Iris pigment epithelial cell (primary cell): ENCODE data around the gene SNIP1.
"Not testable (repeated sequence)": the region's sequence is repeated elsewhere in the genome, so short reads cannot be mapped to it uniquely, and the experiment has no call there.

Experiments
- DNase-seq: peaks from one replicate; pipeline ENCODE4 v3.0.0-alpha.2; 2011; ENCODE audit warnings: low read depth

SNIP1 gene

GRCh38 chr1:37559080-37559479 lies 5.0 kb upstream of the SNIP1 start:
- DNase-seq: no peak

DNA sequence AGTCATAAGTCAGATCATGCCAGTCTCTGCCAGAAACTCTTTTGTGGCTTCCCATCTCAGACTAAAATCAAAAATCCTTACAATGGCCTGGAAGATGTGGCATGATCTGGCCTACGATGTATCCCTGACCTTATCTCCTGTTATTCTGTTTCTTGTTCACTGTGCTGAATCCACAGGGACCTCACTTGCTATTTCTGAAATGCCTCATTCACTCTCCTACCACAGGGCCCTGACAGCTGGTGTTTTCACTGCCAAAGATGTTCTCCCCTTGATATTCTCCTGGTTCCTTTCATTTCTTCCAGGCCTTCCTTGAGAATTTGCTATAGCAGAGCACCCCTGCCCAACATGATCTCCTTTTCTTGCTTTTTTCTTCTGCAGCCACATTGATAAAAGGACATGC lies 4.3 kb upstream of the SNIP1 start:
- no peak for DNase-seq

GRCh38 chr1:37557402-37557801 lies 3.3 kb upstream of the SNIP1 start:
- DNase-seq: no peak

- DNase-seq: peak; percentile 94
These were observed 2.7 kb upstream of the SNIP1 start, which contains the start of gene DNALI1 for GRCh38 chr1:37556712-37557196. Gene DNALI1 (plus strand): TSS chr1:37556940. CDS start chr1:37556995, 55 bp downstream.

DNA sequence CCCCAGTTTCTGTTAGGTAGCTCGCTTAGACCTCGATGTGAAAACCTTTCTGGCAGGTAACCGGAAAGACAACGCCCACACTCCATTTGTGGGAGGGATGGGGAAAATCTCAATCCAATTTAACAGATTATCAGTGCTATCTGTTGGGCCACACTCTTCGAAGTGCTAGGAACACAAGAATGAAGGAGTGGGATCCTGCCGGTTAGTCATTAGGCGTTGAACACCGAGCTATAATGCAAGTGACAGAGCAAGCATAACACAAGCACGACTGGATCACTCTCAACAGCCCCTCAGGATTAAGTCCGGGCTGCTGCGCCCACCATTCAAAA lies 531 bp downstream of the SNIP1 start:
- DNase-seq: no peak

- DNase-seq: peak; percentile 45
These were observed 4.8 kb downstream of the SNIP1 start for GRCh38 chr1:37549341-37549740.

DNA sequence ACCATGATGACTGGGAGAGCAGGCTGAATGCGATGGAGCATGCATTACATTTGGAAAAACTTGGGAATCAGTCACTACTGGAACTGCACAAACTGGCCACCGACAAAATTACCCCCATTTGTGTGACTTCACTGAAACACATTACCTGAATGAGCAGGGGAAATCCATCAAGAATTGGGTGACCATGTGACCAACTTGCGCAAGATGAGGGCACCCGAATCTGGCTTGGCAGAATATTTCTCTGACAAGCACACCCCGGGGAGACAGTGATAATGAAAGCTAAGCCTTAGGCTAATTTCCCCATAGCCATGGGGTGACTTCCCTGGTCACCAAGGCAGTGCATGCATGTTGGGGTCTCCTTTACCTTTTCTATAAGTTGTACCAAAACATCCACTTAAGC lies 9.1 kb downstream of the SNIP1 start:
- DNase-seq: no peak

GRCh38 chr1:37544530-37544929 lies 9.6 kb downstream of the SNIP1 start:
- DNase-seq: no peak

- no peak for DNase-seq
These were observed 13.9 kb downstream of the SNIP1 start for GRCh38 chr1:37540036-37540785.

GRCh38 chr1:37539154-37539553 lies 14.9 kb downstream of the SNIP1 start:
- DNase-seq: not testable (repeated sequence)

DNA sequence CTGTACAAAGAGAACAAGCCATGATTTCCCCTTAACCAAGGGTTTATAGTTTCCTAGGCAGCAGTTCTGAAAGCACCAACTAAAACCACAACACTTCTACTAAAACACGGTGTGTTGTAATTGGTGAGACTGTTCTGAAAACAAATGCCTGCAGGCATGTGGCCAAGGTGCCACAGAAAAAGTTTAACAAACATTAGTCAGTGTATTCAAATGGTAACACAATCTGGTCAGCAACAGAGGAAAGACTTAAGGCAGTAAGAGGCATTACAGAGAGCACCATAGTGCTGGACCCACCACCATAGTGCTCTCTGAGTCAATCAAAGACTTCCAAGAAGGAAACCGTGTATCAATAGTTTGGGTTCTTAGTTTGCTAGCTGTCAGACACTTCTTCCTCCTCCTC lies 16.7 kb downstream of the SNIP1 start:
- DNase-seq: peak; percentile 95

DNA sequence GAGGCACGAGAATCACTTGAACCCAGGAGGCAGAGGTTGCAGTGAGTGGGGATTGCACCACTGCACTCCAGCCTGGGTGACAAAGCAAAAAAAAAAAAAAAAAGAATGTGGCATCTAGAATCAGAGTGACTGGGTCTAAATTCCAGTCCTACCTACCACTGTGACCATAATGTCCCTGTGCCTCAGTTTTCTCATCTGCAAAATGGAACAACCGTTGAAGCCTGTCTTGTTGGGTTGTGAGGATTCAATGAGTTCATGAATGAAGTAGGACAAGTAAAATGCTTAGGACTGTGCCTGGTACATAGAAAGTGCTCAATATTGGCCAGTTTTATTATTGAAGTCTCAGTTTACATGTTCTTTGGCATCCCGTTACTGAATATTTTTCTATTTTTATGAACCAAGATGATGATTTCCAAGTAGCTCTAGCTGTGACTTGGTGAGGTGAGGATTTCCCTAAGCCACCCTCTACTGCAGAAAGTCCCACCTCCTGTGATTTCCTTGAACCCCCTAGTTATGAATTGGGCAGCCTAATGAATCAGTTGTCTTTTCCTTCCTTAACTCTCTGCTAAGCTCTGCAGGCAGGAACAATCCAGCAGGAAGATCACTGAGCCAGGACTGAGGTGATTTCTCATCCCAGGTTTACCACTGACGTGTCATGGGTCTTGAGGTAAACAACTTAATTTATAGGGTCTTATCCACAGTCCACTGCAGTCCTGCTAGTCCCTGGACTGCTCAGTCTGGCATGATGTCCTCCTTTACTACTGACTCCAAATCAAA lies 20.6 kb downstream of the SNIP1 start:
- no peak for DNase-seq

DNA sequence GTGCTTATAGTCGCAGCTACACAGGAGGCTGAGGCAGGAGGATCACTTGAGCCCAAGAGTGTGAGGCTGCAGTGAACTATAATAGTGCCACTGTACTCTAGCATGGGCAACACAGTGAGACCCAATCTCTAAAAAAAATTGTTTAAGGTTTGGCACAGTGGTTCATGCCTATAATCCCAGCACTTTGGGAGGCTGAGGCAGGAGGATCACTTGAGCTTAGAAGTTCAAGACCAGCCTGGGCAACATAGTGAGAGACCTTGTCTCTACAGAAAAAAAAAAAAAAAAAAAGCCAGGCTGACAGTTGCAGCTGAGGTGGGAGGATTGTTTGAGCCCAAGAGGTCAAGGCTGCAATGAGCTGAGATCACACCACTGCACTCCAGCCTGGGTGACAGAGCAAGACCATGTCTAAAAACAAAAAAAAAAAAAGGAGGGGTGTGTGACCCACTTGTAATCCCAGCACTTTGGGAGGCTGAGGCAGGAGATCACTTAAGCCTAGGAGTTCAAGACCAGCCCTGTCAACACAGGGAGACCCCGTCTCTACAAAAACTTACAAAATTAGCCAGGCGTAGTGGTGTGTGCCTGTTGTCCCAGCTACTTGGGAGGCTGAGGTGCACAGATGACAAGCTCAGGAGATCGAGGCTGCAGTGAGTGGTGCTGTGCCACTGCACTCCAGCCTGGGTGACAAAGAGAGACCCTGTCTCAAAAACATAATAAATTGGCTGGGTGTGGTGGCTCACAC lies 21.5 kb downstream of the SNIP1 start:
- DNase-seq: not testable (repeated sequence)

- DNase-seq: not testable (repeated sequence)
These were observed 24.2 kb downstream of the SNIP1 start for GRCh38 chr1:37529888-37530287.

DNA sequence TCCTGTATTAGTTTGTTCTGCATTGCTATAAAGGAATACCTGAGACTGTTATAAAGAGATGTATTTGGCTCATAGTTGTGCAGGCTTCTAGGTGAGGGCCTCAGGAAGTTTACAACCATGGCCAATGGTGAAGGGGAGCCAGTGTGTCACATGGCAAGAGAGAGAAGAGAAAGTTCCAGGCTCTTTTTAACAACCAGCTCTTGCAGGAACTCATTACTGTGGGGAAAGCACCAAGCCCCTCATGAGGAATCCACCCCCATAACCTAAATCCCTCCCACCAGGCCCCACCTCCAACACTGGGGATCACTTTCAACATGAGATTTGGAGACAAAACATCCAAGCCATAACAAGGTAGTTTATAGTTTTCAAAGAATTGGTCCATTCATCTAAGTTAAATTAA lies 34.5 kb downstream of the SNIP1 start:
- DNase-seq: no peak

- DNase-seq: not testable (repeated sequence)
These were observed 35.2 kb downstream of the SNIP1 start for GRCh38 chr1:37518929-37519328.

DNA sequence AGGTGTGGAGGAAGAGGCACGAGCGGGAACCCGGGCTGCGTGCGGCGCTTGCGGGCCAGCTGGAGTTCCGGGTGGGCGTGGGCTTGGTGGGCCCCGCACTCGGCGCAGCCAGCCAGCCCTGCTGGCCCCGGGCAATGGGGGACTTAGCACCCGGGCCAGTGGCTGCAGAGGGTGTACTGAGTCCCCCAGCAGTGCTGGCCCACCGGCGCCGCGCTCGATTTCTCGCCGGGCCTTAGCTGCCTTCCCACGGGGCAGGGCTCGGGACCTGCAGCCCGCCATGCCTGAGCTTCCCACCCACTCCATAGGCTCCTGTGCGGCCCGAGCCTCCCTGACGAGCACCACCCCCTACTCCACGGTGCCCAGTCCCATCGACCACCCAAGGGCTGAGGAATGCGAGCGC lies 35.9 kb downstream of the SNIP1 start:
- not testable (repeated sequence) for DNase-seq

DNA sequence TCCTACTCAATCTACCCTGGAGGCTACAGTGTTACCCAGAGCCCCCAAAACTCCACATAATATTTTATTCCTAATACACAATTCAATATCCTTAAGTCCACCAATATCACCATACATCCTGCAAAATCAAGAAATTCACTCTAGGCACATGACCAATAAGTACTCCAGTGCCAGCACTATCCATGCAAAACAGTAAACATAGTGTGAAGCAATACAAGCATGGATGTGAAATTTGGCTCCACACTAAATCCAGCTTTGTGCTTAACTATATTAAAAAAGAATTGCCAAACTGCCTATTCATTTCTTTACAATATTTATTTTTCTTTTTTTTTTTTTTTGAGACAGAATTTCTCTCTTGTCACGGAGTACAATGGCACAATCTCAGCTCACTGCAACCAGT lies 36.5 kb downstream of the SNIP1 start:
- no peak for DNase-seq

DNA sequence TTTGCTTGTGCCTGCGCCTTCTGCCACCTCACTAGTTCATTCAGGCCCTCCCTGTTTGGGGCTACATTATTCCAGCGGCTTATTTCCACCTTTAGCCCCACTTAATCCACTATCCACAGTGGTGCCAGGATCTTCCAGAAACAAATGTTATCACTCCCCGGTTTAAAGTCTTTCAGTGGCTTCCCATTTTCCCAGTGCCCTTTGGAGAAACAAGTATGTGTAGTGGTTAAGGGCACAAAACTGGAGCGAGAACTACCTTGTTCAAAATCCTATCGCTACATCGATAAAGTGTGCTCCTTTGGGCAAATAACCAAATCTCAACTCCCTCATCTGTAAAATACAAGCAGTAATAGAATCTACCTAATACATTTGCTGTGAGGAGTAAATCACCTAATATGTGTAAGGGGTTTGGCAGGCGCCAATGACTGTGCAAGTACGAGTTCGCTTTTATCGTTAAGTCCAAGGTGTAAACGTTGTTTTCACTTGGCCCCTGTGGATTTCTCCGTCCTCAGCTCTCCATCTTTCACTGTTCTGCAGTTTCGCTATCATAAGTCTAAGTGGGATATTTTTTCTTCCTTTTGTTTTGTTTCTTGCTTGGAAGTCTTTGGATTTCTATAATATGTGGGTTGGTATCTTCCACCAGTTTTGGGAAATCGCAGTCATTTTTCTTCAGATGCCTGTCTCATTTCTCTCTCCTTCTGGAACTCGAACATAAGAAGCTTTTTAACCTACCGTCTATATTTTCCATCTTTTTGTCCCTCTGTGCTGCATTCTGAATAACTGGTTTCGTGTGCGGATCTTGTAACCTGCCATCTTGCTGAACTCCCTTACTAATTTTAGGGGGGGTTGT lies 38.7 kb downstream of the SNIP1 start:
- no peak for DNase-seq

GRCh38 chr1:37514350-37515184 lies 39.5 kb downstream of the SNIP1 start, which contains the start of gene MEAF6:
Gene MEAF6 (minus strand): TSS chr1:37514766. CDS start chr1:37514746, 20 bp downstream.
- DNase-seq: peak; percentile 77
